ENCODE results near the gene POC5. TPM values are rescaled to one million over a fixed set of nuclear protein-coding genes. Genes with fewer than 3 reads are reported as not detected.

POC5 gene
- total RNA-seq, 1 donor from 2014 or later: 4.9 TPM

DNA sequence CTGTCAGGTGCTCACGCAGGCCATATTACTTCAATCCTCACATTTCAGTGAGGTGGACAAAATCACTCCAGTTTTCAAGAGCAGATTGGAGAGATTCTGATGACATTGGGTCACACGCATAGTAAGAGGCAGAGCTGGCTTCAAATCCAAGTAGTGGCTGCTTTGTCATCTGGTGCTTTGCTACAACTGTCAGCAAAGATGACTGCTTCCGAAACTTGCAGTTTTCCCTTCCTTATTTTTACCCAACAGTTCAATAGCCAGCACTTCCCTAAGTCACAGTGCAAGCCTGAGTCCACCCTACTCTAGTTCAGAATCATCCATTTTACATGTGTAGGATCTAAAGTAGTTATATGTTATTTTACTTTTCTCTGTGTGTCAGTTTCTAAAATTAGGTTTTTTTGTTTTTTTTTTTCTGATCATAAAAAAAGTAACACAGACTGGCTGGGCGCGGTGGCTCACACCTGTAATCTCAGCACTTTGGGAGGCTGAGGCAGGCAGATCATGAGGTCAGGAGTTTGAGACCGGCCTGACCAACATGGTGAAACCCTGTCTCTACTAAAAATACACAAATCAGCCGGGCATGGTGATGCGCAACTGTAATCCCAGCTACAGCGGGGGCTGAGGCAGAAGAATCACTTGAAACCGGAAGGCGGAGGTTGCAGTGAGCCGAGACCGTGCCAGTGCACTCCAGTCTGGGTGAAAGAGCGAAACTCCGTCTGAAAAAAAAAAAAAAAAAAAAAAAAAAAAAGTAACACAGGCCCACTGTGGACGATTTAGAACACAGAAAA is 56.4 kb downstream of the POC5 start:
- no peak for DNase-seq (ENCODE audit: low spot score)

DNA sequence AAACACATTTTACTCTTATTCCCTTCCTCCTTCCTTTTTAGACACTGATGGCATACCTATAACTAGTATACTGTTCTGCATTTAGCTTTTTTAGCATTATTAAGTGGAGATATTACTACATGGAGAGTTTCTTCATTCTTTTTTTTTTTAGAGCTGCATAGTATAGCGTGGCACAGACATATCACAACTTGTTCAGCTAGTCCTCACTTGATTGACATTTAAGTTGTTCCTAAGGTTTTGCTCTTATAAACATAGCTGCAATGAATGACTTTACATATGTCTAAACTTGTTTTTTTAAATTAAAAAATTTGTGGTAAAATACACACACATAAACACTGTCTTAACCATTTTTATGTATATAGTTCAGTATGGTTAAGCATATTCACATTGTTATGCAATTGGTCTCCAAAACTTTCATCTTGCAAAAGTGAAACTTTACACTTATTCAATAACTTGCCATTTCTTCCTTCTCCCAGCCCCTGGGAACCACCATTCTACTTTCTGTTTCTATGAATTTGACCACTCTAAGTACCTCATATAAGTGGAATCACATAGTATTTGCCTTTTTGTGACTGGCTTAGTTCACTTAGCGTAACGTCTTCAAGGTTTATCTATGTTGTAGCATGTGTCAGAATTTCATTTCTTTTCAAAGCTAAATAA is 57.3 kb downstream of the POC5 start:
- DNase-seq (ENCODE audit: low spot score): no peak

DNA sequence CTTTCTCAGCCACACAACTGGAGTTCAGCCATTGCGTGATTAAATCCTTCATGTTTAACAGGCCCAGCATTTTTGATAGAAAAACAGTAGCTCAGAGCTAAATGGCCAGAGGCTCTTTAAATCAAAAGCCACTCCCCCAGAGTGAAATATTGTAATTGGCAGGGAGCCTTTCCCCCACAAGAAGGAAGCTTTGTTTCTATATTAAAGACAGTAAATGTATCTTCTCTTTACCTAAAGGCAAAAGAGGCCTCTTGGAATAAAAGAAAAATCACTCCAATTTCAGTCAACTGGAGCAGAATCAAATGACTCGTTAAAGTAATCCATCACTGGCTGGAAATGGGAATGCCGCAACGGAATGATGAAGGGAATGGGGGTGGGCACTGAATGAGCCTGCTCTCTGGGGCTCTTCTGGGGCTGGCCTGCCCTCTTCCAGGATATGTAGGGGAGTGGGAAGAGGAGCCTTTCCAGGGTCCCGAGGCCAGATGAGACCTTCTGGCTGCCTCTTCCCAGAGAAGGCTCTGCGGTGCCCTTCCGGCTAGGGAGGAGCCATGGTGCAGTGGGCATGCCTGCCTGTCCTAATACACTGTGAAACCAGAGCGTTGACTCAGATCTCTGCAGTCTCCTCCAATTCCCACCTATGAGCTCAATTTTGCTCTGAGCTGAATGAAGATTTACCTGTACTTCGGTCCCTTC is 60.8 kb downstream of the POC5 start:
- DNase-seq (ENCODE audit: low spot score): no peak

DNA sequence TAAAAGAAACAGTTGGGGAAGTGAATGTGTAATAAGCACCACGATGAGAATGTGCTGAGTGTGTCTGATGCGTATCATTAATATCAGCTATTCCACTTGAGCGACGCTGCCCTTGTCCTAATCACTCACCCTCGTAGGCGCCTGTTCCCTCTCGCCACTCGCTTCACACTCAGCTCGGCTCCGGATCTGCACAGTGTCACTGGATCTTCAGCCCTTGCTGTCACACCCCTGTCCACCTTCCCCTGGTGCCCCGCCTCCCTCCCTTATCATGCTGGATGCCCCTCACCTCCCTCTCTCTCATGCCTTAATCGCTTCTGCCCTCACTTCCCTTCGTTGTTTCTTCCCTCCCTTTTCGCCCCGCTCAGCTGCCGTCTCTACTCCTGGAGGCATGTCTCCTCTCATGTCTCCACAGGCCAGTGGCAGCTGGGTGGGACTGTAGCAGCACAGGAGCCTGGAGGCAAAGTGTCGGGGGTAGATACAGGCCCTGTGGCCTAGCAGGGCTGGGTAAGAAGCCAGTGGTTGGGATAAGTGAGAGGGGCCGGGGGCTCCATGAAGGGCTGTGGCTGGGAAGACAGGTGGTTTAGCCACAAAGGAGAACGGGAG is 62.4 kb downstream of the POC5 start:
- no peak for DNase-seq (ENCODE audit: low spot score)

DNA sequence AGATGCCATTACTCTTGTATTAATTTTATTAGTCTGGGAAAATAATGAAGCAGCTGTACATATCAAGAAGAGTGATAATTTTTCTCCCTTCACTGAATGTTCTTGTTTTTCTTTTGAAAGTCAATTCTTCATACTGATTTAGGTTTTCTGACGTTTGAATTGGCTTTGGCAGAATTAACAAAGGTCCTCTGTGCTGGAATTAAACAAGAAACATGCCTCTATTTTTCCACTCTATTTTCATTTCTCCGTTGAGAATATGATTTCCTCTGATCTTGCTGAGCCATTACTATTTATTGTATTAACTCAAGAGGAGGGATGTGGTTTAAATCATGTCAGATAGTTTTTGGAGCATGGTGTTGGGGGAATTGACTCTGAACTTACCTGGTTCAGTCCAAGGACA is 63.7 kb downstream of the POC5 start:
- DNase-seq (ENCODE audit: low spot score): no peak

DNA sequence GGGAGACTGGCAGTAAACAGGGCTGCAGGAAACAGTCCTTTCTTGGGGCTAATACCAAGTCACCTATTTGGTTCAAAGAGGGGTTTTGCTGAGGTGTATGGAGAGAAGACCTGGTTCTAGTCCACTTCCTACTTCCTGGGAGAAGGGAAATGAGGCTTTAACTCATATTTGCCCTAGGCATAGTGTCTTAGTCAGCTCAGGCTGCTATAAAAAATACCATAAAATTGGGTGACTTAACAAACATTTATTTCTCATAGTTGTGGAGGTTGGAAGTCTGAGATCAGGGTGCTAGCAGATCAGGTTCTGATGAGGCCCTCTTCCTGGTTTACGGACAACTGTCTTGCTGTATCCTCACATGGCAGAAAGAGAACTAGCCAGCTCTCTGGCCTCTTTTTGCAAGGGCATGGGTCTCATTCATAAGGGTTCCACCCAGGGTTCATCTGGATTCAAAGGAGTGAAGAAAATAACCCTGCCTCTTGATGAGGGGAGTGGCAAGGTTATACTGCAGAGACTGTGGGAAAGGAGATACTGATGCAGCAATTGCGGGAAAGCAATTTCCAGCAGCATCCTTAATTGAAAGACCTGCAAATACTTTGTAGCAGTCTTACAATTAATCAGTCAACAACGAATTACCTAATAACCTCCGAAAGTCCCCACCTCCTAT is 65.5 kb downstream of the POC5 start:
- DNase-seq (ENCODE audit: low spot score): no peak

GRCh38 chr5:75648712-75649111 is 68.5 kb downstream of the POC5 start:
- no peak for DNase-seq (ENCODE audit: low spot score)

- DNase-seq (ENCODE audit: low spot score): no peak
Observed at GRCh38 chr5:75640826-75641225, 76.4 kb downstream of the POC5 start.

- no peak for DNase-seq (ENCODE audit: low spot score)
Observed at GRCh38 chr5:75640395-75640794, 76.8 kb downstream of the POC5 start.

DNA sequence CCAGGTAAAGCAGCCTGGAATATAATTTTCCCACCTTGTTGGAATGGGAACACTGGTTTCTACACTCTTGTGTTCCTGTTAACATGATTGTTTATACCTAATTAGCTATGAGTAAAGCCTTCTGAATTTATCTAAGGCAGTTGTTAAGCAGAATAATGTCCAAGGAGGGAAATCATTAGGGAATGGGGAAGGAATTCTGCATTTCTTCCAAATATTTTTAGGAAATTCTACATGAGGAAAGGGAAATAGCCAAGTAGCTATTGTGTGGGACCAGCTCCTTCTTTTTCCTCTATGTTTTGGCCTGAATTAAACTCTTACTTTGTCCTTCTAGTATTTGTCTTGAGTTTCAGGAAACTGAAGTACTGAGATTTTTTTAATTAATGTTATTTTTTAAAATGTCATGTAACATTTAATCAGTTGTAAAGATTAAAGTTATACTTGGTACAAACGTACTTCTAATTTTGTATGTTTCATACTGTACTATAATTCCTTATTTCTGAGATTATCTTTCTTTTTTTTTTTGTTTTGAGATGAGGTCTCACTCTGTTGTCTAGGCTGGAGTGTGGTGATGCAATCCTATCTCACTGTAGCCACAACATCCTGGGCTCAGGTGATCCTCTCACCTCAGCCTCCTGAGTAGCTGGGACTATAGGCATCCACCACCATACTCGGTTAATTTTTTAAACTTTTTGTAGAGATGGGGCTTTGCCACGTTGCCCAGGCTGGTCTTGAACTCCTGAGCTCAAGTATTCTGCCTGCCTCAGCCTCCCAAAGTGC is 77.5 kb downstream of the POC5 start:
- DNase-seq (ENCODE audit: low spot score): no peak

GRCh38 chr5:75637949-75638348 is 79.3 kb downstream of the POC5 start:
- no peak for DNase-seq (ENCODE audit: low spot score)

DNA sequence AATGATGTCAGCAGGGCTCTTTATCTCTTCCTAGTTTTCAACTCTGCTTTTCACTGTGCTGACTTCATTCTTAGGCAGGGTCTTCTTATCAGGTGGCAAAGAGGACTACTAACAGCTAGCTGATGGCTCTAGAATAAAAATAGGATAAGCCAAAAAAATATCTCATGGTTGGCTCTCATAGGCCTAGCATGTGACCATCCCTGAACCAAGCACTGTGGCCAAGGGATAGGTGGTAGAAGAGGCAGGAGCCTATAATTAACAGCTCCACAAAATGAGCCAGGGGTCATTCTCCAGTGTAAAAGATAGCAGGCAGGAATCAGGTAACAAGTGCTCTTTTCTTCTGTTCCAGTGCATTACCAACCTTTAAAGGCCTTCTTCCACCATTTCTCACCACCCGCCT is 84.9 kb downstream of the POC5 start:
- no peak for DNase-seq (ENCODE audit: low spot score)

DNA sequence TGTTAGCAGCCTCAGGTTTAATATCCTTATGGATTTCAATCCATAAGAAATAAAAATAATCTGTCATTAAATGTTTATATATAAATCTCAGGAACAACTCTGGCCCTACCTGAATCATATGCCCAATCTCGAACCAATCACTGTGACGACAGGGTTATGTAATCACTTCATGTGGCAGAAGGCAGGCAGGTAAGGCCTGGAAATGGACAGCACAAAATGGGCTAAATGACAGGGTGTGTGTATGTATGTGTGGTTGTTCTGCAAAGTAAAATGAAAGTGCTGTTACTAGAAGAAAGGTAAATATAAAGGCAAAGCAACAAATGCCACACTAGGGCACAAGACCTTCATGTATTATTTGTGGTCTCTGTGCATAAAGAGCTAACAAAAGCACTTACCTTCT is 86.4 kb downstream of the POC5 start:
- no peak for DNase-seq (ENCODE audit: low spot score)

DNA sequence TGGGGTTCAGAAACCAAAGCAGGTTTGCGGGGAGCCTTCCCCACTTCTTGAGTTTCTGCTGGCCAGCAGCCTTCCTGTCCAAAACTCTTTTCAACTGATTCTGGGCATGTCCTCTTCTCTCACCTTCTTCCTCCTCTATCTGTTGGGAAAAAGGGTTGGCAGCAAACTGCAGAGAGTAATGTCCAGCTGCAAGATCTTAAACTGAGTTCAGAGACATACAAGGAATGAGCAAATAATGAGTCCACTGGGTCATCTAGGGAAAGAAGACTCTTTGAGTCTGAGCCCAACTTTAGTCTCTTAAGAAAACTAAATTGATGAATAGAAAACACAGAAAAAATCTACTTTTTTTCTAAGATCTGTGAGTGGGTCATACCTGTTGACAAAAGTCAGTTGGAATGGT is 89.4 kb downstream of the POC5 start:
- no peak for DNase-seq (ENCODE audit: low spot score)

GRCh38 chr5:75626959-75627358 is 90.3 kb downstream of the POC5 start:
- no peak for DNase-seq (ENCODE audit: low spot score)

Other genes starting within 250 kb of the POC5 start
- 83.0 TPM for gene CERT1, start 205.8 kb downstream of the POC5 start, total RNA-seq
- 35.9 TPM for gene POLK, start 205.5 kb downstream of the POC5 start, total RNA-seq
- 0.64 TPM for gene ANKDD1B, start 106.0 kb downstream of the POC5 start, total RNA-seq

All from mesenteric fat pad (tissue), 1 donor.